ENCODE data around the gene OSBPL7.
A peak's percentile ranks its signal among the peaks of the same experiment; 100 is the strongest.

Gene OSBPL7

GRCh38 chr17:47860386-47860785 lies 38.8 kb upstream of the OSBPL7 start:
- H3K9me3 ChIP-seq = no peaks in the 10 kb centered on the region
- no peak overlapping the region for H3K27ac ChIP-seq
- no peaks in the 10 kb centered on the region for H3K4me1 ChIP-seq
- no peak for TF ChIP-seq Cebpa-rat (IDR thresholded peaks at IDR 0.05)
- H3K27me3 ChIP-seq = peaks cover 22% of the 10 kb centered on the region
- no peak overlapping the region for H3K4me2 ChIP-seq
- H3K4me3 ChIP-seq = no peak overlapping the region
- H3K36me3 ChIP-seq = no peaks in the 10 kb centered on the region
- 0 out of 2 replicates have a peak, but pooled peaks cover 2% of the 10 kb centered on the region for H4K20me1 ChIP-seq
- no peak overlapping the region for H3K9ac ChIP-seq

DNA sequence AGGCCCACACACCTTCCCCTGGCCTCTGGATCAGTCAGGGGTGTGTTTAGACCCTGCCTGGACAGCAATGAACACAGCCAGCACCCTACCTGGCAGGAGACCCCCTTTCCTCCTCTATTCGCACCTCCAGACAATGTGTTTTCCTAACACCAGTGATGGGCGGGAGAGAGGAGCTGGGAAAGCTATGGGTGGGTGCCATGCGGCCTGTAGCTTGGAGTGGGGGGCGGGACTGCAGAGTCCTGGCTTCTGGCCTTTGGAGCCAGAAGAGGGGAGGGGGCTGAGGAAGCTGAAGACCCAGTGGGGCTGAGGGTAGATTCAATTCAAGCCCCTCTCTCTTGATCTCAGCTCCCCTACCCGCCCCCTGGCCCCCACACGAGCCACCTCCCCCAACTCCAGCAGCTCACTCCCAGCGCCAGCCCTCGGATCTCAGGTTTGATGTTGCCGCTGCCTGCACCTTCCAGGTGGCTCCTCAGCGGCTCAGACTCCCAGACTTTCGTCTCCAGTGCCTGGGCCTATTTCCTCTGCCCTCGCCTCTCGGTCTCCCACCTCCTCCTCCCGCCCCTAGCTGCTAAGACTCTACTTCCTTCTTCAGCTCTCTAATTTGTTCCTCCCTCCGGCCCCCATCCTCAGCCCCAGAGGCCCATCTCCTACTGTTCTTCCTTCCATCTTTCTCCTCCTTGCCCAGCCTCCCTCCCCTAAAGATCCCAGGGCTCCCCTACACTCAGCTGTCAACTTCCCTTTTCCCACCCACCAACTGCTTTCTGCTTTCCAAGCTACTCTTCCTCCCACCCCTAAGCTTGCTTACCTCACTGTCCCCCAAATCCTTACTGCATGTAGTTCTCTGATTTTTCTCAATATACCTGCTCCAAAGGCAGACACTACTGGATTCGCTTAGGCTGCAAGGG lies 36.2 kb upstream of the OSBPL7 start:
- Histone ChIP-seq H3K27ac (no peak overlapping the region), H3K4me3 (no peak overlapping the region), H3K4me1 (no peaks in the 10 kb centered on the region), H3K4me2 (no peak overlapping the region), H3K27me3 (peaks cover 48% of the 10 kb centered on the region), H4K20me1 (peaks cover 5% of the 10 kb centered on the region; the same call in 1 of the 2 replicates), H3K9ac (no peak overlapping the region), H3K36me3 (no peaks in the 10 kb centered on the region), H3K9me3 (no peaks in the 10 kb centered on the region)
- no peak for TF ChIP-seq Cebpa-rat (IDR thresholded peaks at IDR 0.05)

DNA sequence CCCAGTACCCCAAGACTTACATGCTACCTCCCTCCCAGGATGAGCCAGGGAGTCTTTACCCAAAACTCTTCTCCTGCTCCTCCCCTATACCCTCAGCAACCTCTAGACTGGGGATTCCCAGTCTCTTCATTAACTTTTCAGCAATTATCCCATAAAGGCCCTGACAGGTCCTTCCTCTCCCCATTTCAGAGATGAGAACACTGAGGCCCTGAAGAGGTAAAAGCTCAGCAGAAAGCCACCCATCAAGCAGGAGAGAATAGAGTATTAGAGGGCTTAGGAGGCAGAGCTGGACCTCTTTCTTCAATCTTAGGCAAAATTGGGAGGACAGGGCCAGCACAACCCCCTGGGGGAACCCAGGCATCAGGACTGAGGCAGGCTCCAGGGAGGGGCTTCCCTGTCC lies 35.2 kb upstream of the OSBPL7 start:
- Histone ChIP-seq H3K4me3 (no peak overlapping the region), H3K4me1 (no peaks in the 10 kb centered on the region), H3K9ac (no peak overlapping the region), H3K27ac (no peak overlapping the region), H4K20me1 (peaks cover 9% of the 10 kb centered on the region; the same call in 1 of the 2 replicates), H3K36me3 (no peaks in the 10 kb centered on the region), H3K27me3 (peaks cover 58% of the 10 kb centered on the region), H3K9me3 (no peaks in the 10 kb centered on the region), H3K4me2 (no peak overlapping the region)
- TF ChIP-seq Cebpa-rat (IDR thresholded peaks at IDR 0.05) = no peak

DNA sequence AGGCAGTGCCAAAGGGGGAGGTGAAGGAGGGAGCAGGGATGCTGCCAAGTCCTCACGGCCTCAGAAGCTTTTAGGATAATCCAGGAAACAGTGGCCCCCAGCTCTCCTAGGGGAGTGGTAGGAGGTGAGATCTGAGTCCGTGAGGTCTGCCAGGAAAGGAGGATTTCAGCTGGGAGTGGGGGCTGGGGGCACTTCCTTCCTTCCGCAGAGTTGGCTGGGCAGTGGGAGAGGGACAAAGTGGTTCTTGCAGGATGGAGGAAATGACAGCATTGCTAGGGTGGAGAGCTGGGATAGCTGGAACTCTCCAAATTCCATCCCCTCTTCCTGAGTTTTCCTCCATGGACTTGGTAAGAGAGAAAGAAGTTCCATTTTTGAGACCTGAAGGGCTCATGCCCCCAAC lies 34.1 kb upstream of the OSBPL7 start:
- no peak overlapping the region for H3K9ac ChIP-seq
- no peaks in the 10 kb centered on the region for H3K4me1 ChIP-seq
- TF ChIP-seq Cebpa-rat (IDR thresholded peaks at IDR 0.05) = no peak
- peaks cover 17% of the 10 kb centered on the region for H4K20me1 ChIP-seq
- H3K4me3 ChIP-seq = no peak overlapping the region
- H3K4me2 ChIP-seq = no peak overlapping the region
- H3K27me3 ChIP-seq = peaks cover 69% of the 10 kb centered on the region
- no peak overlapping the region for H3K27ac ChIP-seq
- H3K36me3 ChIP-seq = no peaks in the 10 kb centered on the region
- no peaks in the 10 kb centered on the region for H3K9me3 ChIP-seq

GRCh38 chr17:47853616-47854015 lies 32.0 kb upstream of the OSBPL7 start:
- Histone ChIP-seq H3K9me3 (no peaks in the 10 kb centered on the region), H3K4me3 (no peak overlapping the region), H3K27me3 (peaks cover 90% of the 10 kb centered on the region), H3K27ac (no peak overlapping the region), H3K9ac (no peak overlapping the region), H4K20me1 (peaks cover 33% of the 10 kb centered on the region), H3K4me2 (no peak overlapping the region), H3K36me3 (no peaks in the 10 kb centered on the region), H3K4me1 (no peaks in the 10 kb centered on the region)
- TF ChIP-seq Cebpa-rat (IDR thresholded peaks at IDR 0.05) = no peak

DNA sequence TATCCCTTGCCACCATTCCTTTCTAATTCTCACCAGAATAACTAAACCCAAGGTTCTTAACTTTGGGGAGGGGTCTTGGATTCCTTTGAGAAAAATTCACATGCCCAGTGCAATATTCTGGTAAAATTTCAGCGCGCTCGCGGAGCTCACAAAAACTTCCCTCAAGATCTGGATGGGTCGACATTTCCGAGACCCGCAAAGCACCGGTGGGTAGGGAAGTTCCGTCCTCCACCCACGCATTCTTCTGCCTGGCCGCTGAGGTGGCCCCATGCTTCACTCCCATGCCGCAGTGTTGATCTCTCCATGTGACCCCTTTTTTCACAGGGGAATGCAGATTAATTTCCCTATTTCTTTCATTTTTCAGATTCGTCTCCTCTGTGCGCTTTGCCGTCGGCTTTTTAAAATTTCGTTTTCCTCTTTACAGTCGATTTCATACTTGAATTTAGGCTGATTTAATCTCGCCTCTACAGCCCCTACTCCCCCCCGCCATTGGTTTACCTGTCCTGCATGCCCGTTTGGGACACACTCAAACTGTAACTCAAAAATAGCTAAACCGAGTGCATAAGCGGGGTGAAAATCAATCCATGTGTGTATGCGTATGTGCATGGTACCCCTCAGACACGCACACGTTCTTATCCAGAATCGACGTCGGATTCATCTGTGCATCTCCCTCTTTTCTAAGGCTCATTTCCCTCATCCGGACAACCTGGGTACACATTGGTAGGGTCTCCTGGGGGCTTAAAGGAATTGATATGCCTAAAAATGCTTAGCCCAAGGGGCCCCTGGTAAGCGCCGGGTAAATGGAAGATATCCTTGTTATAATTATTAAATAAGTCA lies 30.7 kb upstream of the OSBPL7 start:
- H3K4me1 ChIP-seq = no peaks in the 10 kb centered on the region
- no peak for TF ChIP-seq Cebpa-rat (IDR thresholded peaks at IDR 0.05)
- H3K27me3 ChIP-seq = peaks cover 100% of the 10 kb centered on the region
- H3K4me3 ChIP-seq = no peak overlapping the region
- H3K4me2 ChIP-seq = no peak overlapping the region
- no peaks in the 10 kb centered on the region for H3K36me3 ChIP-seq
- H3K9ac ChIP-seq = no peak overlapping the region
- no peaks in the 10 kb centered on the region for H3K9me3 ChIP-seq
- peaks cover 37% of the 10 kb centered on the region for H4K20me1 ChIP-seq
- no peak overlapping the region for H3K27ac ChIP-seq

GRCh38 chr17:47851764-47852112 lies 30.1 kb upstream of the OSBPL7 start:
- no peak overlapping the region for H3K27ac ChIP-seq
- no peaks in the 10 kb centered on the region for H3K4me1 ChIP-seq
- no peak overlapping the region for H3K9ac ChIP-seq
- H3K27me3 ChIP-seq = peaks cover 100% of the 10 kb centered on the region
- no peak overlapping the region for H3K4me3 ChIP-seq
- no peak overlapping the region for H3K4me2 ChIP-seq
- H3K9me3 ChIP-seq = no peaks in the 10 kb centered on the region
- no peaks in the 10 kb centered on the region for H3K36me3 ChIP-seq
- TF ChIP-seq Cebpa-rat (IDR thresholded peaks at IDR 0.05) = no peak
- peaks cover 43% of the 10 kb centered on the region for H4K20me1 ChIP-seq

DNA sequence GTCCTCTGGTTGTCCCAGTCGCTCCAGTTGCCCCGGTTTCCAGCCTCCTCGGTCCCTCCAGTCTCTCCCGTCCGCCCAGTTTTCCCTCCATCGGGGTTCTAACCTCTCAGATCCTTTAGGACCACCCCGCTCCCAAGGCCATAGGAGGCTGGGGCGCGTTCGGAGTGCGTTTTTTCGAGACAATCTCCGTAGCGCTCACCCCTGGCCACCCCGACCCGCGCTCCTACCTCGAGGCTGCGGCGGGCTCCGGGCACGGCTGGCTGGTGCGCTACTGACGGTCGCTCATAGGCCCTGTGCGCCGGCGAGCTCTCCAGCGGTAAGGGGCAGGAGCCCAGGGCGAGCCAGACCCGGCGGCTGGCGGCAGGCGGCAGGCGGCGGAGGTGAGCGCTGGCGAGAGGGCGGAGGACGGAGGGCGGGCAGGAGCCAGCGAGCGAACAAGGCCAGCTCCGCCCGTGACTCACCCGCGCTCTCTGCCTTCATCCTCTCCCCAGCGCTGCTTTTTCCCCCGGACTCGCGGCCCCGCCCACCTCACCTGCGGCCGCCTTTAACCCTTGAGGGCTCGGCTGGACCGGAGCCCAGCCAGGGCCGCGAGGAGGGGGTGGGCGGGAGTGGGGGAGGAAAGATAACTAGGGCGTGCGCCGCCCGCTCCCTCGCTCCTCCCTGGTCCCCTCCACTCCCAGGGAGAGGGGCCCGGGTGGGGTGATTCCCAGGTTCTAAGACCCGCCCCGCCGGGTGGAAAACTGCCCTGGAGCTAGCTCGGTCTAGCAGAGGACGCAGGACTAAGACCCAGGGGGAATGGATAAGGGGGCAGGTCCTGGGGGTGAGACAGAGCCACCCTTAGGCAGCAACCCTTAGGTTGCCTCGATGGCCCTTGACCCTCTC lies 29.3 kb upstream of the OSBPL7 start, which contains the start of gene SP6:
Gene SP6 (minus strand): TSS at position 472 of the 882 bp plus-strand sequence. CDS start 2,734 bp downstream, outside the sequence.
- no peak for TF ChIP-seq Cebpa-rat (IDR thresholded peaks at IDR 0.05)
- Histone ChIP-seq H3K4me1 (no peaks in the 10 kb centered on the region), H3K4me3 (no peak within 1 kb of the TSS), H3K9me3 (no peaks in the 10 kb centered on the region), H3K36me3 (no peaks in the 10 kb centered on the region), H3K4me2 (peak within 1 kb of the TSS; percentile 22; the same call in 1 of the 2 replicates), H3K9ac (no peak within 1 kb of the TSS), H4K20me1 (peaks cover 51% of the 10 kb centered on the region), H3K27me3 (peaks cover 100% of the 10 kb centered on the region), H3K27ac (no peak within 1 kb of the TSS)

DNA sequence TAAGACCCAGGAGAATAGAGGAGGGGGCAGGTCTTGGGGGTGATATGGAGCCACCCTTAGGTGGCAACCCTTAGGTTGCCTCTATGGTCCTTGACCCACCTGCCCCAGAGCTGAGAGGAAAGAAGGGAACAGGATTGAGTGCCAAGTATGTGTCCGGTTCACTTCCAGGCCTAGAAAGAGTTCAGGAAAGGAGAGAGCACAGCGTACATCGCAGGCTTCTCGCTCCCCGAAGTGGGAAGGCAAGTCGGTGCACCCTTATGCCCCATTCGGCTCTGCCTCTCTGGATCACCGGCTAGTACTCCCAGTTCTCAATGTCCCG lies 28.7 kb upstream of the OSBPL7 start:
- H4K20me1 ChIP-seq = peaks cover 49% of the 10 kb centered on the region
- H3K9ac ChIP-seq = no peak overlapping the region
- H3K27ac ChIP-seq = no peak overlapping the region
- H3K4me2 ChIP-seq = no peak overlapping the region
- no peak for TF ChIP-seq Cebpa-rat (IDR thresholded peaks at IDR 0.05)
- H3K27me3 ChIP-seq = peaks cover 100% of the 10 kb centered on the region
- H3K4me1 ChIP-seq = no peaks in the 10 kb centered on the region
- no peaks in the 10 kb centered on the region for H3K9me3 ChIP-seq
- H3K36me3 ChIP-seq = no peaks in the 10 kb centered on the region
- H3K4me3 ChIP-seq = no peak overlapping the region

Data from BLaER1 (cell line).